ENCODE measurements around the gene MORC3.
"Not testable (repeated sequence)": the region's sequence is repeated elsewhere in the genome, so short reads cannot be mapped to it uniquely, and the experiment has no call there.

The MORC3 gene

GRCh38 chr21:36319767-36320420 is at the start of gene MORC3:
Gene MORC3, plus strand, starts transcription at chr21:36320197. Its CDS starts 68 bp downstream, at chr21:36320265.
- DNase-seq (ENCODE audit: low read depth in 2 of 2, low spot score in 1 of 2): peak; percentile 95 to 96

- not testable (repeated sequence) for DNase-seq (ENCODE audit: low read depth in 2 of 2, low spot score in 1 of 2)
Observed at GRCh38 chr21:36270786-36271695, 49.0 kb upstream of the MORC3 start.

- DNase-seq (ENCODE audit: low read depth in 2 of 2, low spot score in 1 of 2): no peak
Observed at GRCh38 chr21:36274128-36274527, 45.9 kb upstream of the MORC3 start.

DNA sequence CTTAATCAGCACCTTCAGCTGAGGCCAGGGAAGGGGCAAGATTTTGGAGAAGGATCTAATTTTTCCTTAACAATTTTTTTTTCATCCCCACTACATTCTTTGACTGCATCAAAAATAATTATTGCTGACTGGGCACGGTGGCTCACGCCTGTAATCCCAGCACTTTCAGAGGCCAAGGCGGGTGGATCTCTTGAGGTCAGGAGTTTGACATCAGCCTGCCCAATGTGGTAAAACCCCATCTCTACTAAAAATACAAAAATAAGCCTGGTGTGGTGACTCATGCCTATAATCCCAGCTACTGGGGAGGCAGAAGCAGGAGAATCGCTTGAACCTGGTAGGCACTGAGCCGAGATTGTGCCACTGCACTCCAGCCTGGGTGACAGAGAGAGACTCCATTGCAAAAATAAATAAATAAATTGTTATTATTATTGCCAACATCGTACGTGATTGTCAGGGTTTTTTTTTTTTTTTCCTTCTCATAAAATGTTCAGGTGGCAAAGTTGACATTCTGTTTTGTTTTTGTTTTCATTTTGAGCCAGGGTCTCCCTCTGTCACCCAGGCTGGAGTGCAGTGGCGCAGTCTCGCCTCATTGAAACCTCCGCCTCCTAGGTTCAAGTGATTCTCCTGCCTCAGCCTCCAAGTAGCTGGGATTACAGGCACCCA is 37.3 kb upstream of the MORC3 start:
- DNase-seq (ENCODE audit: low read depth in 2 of 2, low spot score in 1 of 2): no peak

- DNase-seq (ENCODE audit: low read depth in 2 of 2, low spot score in 1 of 2): not testable (repeated sequence)
Observed at GRCh38 chr21:36283231-36283622, 36.8 kb upstream of the MORC3 start.

DNA sequence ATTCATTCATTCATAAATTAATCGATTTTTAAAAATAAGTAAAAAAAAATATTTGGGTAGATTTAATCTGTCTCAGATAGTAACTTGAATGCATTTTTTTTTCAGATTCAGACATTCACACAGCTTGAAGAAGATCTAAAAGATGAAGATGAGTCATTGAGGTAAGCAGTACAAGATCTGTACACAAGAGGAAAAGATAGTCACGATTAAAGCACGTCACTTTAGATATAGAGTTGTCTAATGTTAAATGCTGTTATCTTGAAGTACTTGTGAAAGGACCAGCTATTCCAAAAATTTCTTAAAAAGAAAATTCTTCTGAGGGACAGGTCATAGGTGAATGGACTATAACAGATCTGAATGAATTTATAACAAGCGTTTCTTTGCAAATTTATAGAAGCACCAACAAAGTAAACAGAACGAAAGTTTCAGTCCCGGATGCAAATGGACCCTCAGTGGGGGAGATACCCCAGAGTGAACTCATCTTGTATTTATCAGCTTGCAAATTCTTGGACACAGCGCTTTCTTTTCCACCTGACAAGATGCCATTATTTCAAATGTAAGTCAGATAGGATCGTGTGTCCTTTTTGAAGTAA is 31.2 kb upstream of the MORC3 start:
- DNase-seq (ENCODE audit: low read depth in 2 of 2, low spot score in 1 of 2): no peak

DNA sequence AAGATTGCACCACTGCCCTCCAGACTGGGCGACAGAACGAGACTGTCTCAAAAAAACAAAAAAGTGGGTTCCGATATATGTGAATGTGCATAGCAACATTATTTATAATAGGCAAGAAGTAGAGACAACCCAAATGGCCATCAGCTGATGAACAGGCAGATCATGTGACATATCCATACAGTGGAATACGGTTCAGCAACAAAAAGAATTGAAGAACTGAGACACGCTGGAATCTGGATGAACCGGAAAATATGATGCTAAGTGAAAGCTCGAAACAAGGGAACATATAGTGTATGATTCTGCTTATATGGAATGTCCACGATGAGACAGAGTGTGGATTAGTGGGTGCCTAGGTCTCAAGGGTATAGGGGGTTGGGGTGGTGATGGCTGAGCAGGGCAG is 28.5 kb upstream of the MORC3 start:
- no peak for DNase-seq (ENCODE audit: low read depth in 2 of 2, low spot score in 1 of 2)

- DNase-seq (ENCODE audit: low read depth in 2 of 2, low spot score in 1 of 2): no peak
Observed at GRCh38 chr21:36297406-36297937, 22.5 kb upstream of the MORC3 start.

DNA sequence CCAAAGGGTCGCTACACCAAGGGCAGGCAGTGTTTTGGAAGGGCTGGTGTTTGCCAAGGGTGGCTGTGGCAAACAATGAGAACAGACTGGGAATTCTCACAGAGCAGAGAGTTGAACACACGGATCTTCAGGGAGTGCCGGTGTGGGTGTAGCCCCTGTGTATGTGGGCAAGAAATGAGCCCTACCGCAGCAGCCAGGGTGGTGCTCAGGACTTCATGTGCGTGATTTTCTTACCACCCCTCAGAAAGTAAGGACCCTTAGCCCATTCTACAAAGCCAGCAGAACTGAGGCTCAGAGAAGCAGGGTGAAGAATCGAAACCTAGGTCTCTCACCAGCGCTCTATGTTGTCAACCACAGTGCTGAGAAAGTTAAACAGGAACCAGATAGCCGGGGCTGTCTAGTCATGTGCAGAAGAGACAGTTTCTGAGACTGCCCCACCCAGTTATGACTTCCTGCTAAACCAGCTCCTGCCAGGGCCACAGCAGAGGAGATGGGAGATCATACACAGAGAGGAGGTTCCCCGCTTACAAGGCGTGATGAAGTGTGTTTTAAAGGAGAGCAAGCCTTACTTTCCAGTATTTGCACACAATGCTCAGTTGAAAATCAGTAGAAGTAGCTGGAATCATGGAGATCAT is 21.9 kb upstream of the MORC3 start:
- peak; percentile 27 to 33 for DNase-seq (ENCODE audit: low read depth in 2 of 2, low spot score in 1 of 2)

DNA sequence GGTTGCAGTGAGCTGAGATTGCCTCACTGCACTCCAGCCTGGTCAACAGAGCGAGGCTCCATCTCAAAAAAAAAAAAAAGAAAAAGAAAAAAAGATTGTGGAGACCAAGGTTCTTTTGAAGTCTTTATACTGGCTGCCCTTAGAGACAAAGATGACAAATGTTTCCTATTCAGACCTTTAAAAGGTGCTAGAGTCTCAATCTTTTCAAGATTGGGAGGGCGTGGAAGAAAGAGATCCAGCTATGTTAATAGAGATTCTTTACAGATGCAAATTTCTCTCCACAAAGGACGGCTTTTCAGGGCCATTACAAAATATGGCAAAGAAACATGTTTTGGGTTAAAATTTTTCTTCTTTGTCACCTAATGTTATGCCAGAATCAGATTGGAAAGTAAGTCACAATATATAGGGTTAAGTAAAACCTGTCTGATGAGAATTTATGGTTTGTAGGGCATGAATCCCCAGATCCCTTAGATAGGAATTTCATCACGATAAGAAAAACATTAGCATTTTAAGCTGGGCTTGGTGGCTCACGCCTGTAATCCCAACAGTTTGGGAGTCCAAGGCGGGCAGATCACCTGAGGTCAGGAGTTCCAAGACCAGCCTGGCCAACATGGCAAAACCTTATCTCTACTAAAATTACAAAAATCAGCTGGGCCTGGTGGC is 13.0 kb upstream of the MORC3 start:
- DNase-seq (ENCODE audit: low read depth in 2 of 2, low spot score in 1 of 2): no peak

DNA sequence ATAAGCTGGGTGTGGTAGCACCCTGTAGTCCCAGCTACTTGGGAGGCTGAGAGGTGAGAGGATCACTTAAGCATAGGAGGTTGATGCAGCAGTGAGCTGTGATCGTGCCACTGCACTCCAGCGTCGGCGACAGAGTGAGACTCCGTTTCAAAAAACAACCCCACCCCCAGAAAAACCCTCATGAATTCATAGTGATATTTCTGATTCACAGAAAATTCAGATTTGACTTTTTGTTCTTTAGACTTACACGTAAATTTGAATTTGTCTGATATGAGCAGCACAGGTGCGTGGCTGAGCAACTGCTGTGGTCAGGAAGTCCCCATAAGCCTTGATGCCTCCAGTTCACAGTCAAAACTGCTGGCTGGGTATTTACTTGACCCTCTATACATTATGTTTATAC is 10.0 kb upstream of the MORC3 start:
- no peak for DNase-seq (ENCODE audit: low read depth in 2 of 2, low spot score in 1 of 2)

- not testable (repeated sequence) for DNase-seq (ENCODE audit: low read depth in 2 of 2, low spot score in 1 of 2)
Observed at GRCh38 chr21:36313446-36313845, 6.6 kb upstream of the MORC3 start.

DNA sequence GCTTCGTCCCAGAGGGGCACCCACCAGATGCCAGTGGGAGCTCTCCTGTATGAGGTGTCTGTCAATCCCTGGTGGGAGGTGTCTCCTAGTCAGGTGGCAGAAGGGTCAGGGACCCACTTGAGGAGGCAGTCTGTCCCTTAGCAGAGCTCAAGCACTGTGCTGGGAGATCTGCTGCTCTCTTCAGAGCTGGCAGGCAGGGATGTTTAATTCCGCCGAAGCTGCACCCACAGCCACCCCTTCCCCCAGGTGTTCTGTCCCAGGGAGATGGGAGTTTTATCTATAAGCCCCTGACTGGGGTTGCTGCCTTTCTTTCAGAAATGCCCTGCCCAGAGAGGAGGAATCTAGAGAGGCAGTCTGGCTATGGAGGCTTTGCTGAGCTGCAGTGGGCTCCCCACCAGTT is 4.0 kb upstream of the MORC3 start:
- DNase-seq (ENCODE audit: low read depth in 2 of 2, low spot score in 1 of 2): not testable (repeated sequence)

DNA sequence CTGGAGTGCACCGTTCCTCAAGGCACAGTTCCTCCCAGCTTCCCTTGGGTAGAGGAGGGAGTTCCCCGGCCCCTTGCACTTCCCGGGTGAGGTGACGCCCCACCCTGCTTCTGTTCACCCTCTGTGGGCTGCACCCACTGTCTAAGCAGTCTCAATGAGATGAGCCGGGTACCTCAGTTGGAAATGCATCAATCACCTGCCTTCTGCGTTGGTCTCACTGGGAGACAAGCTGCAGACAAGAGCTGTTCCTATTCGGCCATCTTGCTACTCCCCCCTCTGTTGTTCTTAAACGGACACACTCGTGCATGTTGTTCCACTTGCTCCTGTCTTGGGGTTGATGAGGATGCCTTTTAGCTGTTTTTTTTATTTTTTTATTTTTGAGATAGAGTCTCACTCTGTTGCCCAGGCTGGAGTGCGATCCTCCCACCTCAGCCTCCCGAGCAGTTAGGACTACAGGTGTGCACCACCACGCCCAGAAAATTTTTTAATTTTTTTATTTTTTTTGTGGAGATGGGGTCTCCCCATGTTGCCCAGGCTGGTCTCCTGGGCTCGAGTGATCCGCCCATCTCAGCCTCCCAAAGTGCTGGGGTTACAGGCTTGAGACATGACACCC is 3.0 kb upstream of the MORC3 start:
- no peak for DNase-seq (ENCODE audit: low read depth in 2 of 2, low spot score in 1 of 2)

DNA sequence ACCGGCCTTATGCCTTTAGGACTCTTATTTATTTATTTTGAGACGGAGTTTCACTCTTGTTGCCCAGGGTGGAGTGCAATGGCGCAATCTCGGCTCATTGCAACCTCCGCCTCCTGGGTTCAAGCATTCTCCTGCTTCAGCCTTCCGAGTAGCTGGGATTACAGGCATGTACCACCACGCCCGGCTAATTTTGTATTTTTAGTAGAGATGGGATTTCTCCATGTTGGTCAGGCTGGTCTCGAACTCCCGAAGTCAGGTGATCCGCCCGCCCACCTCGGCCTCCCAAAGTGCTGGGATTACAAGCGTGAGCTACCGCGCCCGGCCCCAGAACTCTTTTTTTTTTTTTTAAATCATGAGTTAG is 611 bp upstream of the MORC3 start:
- not testable (repeated sequence) for DNase-seq (ENCODE audit: low read depth in 2 of 2, low spot score in 1 of 2)

GRCh38 chr21:36320421-36321324 is 676 bp downstream of the MORC3 start:
- no peak for DNase-seq (ENCODE audit: low read depth in 2 of 2, low spot score in 1 of 2)

- DNase-seq (ENCODE audit: low read depth in 2 of 2, low spot score in 1 of 2): no peak
Observed at GRCh38 chr21:36321325-36322082, 1.5 kb downstream of the MORC3 start.

DNA sequence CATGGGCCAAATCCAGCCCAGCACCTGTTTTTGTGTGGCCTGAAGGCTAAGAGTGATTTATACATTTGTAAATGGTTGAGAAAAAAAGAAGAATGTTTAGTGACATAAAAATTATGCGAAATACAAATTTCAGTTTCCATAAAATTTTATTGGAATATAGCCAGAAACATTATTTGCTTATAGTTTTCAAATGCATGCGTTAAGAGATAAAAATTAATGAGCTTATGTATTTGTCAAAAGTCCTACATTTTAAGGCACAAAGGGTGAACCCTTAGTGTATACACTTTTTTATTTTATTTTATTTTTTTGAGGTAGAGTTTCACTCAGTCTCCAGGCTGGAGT is 2.1 kb downstream of the MORC3 start:
- no peak for DNase-seq (ENCODE audit: low read depth in 2 of 2, low spot score in 1 of 2)

All from stimulated activated CD8-positive, alpha-beta memory T cell treated with anti-CD3 and anti-CD28 coated beads, Interleukin-4, amount 100 ng/mL, for 4 hours (primary cell).